ENCODE data around the gene NMNAT2.
"Not testable (repeated sequence)": the region's sequence is repeated elsewhere in the genome, so short reads cannot be mapped to it uniquely, and the experiment has no call there.

NMNAT2 gene

DNA sequence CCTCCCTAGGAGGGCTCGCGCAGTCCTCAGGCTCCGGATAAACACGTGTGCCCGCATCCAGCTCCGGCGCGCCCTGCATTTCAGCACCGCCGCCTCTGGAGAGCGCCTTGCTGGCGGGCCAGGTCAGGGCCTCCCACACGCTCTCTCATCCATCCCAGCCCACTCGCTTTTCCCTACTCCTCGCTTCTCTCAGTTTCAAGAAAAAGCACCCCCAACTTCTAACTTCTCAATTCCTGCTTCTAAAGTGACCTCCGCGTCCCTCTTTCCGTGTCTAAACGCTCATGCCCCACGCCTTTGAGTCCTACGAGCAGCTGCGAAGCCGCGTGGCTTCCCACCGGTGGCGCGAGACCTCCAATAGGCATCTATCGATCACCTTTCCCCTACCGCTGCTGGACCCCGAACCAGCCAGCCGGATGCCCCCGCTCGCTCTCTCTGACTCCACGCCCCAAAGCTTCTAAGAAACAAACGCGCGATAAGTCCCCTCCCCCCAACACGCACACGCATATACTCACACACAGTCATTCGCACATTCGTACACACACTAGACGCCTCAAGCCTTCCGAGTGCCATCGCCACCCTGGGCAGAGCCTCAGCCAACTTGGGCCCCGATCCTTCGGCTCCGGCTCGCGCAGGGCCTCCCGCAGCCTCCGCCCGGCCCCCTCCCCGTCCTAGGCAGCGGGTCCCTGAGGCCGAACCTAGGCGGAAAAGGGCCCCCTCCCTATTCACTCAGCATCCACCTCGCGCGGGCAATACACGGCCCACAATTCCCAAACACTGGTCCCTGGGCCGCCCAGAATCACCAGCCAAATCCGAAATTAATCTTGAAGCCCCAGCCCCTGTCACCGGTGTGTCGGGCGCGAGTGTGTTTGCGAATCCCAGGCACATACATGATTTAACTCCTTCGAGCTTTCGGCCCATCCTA is 1.1 kb downstream of the NMNAT2 start:
- peak; percentile 33 for DNase-seq (ENCODE audit: low spot score)

DNA sequence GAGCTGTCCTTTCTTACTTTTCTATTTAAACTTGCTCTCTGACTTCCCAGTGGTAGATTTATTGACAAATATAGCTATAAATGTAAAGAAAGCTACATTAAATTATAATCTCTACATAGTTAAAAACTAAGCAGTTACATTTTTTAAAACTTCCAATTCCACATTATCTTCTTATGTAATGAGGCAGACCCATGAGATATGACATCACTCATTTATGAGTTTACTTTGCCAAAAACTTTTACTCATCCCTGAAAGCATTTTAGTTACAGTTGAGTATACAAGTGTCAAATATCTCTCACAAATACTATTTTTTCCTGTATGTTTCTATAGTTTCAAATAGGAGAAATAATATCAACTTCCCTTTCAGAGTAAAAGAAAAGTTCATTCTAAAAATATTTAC is 3.8 kb downstream of the NMNAT2 start:
- no peak for DNase-seq (ENCODE audit: low spot score)

DNA sequence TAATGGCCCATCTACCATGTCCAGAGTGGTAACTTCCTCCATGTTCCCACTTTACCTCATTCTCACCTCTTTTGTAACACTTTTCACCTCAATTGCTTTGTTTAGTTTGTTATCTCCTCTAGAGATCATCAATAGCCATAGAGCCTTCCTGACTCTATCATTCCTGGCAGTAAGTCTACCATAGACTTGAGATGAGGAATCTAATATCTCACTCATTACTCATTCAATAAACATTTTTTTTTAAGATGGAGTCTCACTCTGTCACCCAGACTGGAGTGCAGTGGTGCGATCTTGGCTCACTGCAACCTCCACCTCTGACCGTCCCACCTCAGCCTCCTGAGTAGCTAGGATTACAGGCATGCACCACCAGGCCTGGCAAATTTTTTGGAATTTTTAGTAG is 7.1 kb downstream of the NMNAT2 start:
- no peak for DNase-seq (ENCODE audit: low spot score)

DNA sequence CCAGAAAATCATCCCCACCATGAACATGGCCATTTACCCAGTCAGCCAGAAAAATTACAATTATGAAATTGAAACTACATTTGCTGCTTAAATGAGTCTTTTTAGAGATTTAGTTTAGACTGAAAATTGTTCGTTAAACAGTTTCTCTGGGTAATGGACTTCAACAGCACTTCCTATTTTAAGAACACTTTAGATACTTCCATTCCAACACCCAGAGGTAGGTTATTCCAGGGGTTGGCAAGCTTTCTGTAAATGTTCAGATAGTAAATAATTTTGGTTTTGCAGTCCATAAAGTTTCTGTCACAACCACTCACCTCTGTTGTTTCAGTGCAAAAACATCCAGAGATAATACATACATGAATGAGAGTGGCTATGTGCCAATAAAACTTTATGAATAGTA is 10.2 kb downstream of the NMNAT2 start:
- no peak for DNase-seq (ENCODE audit: low spot score)

DNA sequence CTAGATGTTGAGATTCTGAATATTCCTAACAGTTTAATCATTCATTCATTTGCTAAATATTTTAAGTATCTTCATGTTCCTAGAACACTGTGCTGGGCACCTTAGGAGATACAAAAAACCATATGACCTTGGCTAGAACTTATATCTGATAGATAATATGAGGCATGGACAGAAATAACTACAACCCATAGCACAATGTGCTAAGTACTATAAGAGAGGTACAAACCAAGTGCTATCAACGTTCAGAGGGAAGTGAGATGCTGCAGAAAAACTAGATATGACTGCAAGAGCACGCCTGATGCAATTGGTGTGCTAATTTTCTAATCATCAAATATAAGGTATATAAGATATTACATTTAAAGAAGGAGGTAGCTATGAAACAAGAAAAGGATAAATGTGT is 10.7 kb downstream of the NMNAT2 start:
- no peak for DNase-seq (ENCODE audit: low spot score)

DNA sequence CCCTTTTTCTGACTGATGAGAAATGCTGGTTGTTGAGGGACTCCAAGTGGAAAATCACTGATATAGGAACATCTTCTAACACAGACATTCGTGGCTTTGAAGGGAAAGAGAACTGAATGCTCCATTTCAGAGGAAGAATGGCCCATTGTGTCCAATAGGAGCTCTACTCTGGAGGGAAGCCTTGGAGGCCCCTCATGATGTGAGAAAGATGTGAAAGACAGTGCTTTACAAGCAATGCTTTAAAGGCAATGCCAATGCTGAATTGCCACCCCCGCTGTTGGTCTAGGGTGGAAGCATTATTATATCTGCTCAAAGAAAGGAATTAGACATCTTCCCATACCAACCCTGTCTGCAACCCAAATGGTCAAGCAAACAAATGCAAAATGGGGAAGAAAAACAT is 13.7 kb downstream of the NMNAT2 start:
- DNase-seq (ENCODE audit: low spot score), result no peak

DNA sequence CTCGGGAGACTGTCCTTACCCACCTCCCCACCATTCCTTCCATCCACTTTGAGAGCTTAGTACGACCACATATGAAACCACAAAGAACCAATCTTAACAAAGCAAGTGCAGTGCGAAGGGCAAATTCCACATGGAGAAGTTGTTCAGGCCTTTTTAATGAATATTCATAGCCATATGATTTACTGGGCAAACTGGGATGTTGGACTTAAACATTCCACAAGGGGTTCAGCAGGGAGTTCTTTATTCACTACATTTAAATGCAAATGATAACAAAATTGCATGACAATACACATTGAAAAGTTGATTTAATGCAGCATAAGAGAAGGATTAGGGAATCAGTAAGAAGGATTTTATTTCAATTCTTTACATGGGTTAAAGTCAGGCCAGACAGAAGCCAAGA is 14.7 kb downstream of the NMNAT2 start:
- DNase-seq (ENCODE audit: low spot score), result no peak

DNA sequence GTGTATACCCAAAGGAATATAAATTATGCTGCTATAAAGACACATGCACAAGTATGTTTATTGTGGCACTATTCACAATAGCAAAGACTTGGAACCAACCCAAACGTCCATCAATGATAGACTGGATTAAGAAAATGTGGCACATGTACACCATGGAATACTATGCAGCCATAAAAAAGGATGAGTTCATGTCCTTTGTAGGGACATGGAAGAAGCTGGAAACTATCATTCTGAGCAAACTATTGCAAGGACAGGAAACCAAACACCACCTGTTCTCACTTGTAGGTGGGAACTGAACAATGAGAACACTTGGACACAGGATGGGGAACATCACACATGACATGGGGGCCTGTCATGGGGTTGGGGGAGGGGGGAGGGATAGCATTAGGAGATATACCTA is 16.6 kb downstream of the NMNAT2 start:
- DNase-seq (ENCODE audit: low spot score), result not testable (repeated sequence)

DNA sequence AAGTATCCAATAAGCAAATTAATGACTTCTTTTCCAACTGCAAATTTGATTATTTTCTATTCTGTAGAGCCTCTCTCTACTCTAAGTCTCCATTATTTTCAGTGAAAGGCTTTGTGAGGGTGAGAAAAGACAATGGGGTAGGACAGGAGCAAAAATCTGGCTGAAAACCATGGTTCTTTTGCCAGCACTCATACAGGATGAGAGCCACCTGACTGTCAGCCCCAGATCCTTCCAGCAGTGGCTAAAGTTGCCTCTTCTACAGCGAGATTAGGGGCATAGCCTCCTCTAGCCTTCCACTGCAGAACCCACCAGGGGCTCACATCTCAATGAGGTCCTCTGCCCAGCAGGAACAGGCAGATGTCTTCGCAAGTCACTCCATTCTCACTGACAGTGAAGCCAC is 23.7 kb downstream of the NMNAT2 start:
- no peak for DNase-seq (ENCODE audit: low spot score)

DNA sequence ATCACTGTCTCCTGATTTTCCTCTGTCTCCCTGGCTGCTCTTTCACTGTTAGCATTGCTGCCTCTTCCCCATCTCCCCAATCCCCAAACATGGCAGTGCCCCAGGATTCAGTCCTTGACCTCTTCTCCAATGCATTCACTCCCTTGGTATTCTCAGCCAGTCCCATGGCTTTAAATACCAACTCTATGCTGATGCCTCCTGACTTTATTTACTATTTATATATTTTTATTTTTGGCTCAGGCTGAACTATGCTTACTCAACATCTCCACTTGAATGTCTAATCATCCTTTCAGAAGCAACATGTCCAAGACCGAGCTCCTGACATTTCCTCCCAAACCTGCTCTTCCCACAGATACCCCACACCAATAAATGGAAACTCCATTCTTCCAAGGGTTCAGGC is 26.3 kb downstream of the NMNAT2 start:
- no peak for DNase-seq (ENCODE audit: low spot score)

DNA sequence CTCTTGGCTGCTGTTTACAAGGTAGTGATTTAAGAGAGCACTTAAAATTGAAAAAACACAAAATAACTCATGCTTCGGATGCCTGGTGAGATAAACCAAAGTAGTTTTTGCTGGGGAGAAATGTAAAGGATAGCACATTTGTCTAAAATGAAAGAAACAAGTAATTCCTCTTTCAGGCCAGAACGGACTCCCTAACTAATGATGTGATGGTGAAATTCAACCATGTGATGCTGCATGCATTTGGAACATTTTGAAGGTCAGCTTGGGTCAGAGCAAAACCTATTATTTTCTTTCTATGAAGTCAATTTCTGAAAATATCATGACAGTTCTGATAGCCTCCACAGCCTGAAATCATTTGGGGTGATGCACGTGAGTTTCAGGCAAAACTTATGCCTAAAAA is 27.6 kb downstream of the NMNAT2 start:
- no peak for DNase-seq (ENCODE audit: low spot score)

DNA sequence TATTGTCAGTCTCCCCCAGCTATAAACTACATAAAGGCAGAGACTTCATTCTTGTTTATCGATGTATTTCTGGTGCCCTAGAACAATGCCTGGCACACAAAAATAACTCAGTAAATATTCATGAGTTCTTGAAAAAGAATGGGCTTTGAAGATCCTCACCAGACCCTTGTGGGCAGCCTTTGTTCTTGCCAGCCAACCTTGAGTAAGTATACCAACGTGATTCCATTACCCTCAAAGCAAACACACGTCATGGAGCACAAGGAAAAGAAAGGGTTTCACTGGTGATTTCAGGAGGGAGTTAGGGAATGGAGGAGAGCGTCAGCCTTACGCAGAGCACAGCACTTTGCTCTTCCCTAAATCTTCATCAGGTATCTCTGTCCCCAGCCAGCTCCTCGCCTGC is 29.4 kb downstream of the NMNAT2 start:
- DNase-seq (ENCODE audit: low spot score), result no peak

DNA sequence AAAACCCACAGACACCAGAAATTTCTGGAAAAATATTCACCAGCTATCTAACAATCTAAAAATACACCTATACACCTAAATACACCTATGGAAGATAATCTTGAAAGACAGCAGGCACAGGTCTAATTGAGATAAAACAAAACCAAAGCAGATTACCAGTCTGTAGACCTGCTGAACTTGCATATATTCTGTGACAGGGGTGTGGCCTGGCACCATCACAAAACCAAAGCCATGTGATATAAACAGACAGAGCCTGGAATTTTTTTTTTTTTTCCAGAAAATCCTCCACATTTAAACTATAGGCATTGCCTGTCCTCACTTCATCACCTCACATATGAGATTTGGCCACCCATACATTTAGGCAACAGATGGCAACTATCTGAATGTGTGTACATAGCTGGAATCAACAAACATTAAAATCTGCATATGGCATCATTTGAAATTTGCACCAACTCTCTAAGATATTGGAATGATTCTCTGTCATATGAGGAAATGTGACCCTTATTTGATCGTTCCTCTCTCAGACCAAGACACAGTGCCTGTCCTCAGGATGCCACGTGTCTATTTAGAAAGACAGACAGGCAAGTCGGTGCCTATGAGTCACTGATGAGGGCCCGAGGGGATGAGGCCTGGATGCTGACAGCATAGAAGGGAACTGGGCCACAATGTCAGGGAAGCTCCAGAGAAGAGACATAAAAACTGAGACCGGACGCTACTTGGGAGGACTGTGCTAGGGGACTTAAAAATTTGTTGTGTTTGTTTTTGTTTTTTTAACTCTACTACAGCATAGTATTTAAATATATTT is 32.6 kb downstream of the NMNAT2 start:
- no peak for DNase-seq (ENCODE audit: low spot score)

DNA sequence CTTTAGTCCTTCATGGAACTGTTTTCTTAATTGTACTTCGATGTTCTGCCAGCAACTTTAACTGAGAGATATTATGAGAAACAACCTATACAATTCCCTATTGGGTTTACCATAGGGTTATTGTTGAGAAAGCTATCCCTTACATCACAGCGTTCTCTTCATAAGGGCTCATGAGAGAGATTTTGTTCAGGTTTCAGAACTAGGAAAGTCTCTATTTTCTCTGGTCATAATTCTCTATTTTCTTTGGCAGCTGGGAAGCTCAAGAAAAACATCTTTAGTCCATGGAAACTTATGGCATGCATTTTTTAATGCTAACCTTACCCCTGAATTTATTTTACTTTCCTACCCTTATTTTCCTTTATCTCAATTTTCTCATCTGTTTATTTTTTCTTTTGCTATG is 38.2 kb downstream of the NMNAT2 start:
- DNase-seq (ENCODE audit: low spot score), result no peak

DNA sequence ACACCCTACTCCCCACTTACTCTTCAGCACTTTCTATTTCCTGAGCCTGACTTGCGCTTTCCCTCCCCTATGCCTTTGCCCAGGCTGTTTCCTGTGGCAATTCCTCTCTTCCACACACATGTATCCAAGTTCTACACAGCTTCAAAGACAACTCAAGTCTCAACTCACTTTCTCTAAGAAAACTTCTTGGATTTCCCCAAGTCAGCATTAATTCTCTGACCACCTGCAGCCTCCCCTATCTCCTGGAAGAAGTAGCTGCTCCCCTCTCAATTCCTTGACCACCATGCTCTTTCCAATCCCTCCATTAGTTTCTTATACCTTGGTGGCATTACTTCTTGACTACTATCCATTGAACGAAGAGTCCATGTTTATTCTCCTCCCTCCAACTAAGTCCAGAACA is 42.8 kb downstream of the NMNAT2 start:
- DNase-seq (ENCODE audit: low spot score), result no peak

DNA sequence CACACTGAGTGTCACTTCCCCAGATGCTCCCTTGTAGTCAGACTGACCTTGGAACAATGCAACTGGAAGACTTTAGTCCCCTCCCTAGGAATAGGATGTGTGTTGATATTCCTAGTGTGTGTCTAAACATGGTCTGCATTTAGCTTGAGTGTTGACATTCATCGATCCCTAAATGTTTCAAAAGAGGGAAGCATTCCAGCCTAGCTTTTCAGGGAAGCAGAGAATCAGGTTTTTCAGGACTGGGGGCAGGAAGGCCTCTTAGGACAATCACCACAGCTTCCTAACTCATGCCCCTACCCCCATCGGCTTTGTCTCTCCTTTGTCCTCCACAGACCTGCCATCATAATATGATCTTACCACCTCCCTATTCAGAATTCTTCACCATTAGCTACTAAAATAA is 43.4 kb downstream of the NMNAT2 start:
- no peak for DNase-seq (ENCODE audit: low spot score)

DNA sequence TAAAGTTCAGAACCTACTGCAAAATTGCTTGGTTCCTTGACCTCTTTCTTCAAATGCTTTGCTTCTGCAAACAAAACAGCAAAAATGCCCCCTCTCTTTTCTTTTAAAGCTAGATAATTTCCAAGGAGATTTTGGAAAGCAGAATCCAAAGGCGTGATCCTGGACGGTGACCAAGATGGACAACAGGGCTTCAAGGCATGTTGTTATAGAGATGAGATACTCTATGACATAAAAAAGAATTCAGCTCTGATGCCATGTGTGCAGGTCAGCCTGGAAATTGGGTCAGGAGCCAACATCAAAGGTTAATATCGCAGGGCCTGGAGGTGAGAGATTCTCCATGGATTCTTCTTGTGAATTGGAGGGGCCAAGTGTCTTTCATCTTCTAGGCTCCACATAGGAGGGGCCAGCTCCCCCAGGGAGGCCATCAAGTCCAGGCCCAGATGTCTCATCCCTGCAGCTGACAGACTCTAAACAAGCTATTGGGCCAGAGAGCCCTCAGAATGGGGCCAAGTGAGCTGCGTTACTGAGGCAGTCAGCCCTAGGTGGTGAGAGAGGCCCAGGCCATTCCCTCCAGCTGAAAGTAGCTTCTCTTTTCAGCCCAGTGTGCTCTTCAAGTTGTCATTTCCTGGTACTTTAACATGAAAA is 45.5 kb downstream of the NMNAT2 start:
- DNase-seq (ENCODE audit: low spot score), result no peak

DNA sequence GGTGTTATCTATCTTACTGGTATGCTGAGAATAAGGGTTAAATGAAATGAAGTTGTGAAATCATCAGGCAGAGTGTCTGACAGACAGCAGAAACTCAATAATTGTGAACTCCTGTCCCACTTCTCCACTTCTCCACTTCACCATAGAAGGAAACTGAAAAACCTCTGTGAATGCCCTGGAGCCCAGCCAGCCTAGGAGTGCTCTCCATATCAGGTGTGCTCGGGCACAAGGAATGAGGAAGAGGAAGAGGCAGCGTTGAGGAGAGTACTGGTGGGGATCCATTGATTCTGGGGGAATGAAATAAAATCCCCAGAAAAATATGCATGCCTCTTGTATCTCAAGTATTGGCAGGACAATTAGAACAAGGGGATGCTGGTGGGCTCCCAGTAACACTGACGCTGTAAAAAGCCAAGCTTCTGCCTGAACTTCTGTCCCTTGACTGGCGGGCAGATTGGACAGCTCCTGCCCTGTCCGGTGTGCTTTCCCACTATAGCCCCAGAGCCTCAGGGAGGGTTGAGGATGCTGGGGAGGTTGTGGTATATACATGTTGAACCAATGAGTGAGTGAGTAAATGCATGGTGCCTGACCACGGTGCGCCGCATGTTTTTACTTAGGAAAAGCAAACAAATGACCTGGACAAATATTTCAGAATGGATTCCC is 47.7 kb downstream of the NMNAT2 start:
- no peak for DNase-seq (ENCODE audit: low spot score)

DNA sequence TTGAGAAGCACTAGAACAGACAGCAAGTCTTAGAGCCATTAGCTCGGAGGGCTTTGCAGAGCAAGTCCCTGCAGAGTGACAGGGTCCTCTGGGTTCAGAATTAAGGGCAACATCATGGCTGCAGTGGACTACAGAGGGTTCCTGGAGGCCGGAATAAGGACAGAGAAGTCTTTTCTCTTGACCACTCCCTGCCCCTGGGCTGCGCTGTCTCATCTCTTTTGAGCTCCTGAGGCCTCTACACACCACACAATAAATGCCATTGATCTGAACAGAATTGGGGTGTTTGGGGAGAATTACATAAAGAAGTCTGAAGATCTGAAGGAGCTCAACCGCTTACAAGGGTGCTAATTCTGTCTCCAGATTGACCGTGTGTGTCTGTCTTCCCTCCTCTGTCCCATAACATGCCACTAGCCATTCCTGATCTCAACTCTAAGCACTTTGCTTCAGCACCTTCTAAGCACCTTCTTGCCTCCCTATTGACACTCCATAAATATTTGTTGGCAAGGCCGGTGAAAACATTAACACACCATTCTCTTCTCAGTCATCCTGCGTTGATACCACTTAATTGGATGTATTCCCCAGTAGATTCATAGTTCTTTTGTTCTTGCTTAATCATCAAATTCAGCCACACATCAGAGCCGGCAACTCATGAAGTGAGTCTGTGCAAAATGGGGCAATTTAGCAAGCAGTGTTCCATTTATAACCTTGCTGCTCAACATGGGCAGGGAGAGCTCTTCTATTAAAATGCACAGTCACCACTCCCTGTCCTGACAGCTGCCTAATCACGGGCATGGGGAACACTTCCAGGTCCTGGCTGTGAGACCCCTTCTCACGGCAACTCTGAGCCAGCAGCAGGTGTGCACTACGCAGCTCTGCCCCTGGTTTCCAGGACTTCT is 49.7 kb downstream of the NMNAT2 start:
- no peak for DNase-seq (ENCODE audit: low spot score)

DNA sequence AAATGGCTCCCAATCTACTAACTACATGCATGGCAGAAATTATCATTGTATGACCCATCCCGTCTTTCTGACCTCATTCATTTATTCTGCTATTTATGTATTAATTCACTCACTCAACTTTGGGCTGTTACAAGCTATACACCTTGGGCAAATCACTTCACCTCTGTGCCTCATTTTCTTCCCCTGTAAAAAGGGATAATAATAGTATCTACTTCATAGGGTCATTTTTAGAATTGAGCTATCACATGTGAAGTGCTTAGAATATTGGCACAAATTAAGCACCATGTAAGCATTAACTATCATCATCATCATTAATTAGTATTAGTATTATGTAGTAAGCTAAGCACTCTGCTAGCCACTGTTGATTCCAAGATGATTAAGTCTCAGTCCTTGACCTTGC is 52.1 kb downstream of the NMNAT2 start:
- no peak for DNase-seq (ENCODE audit: low spot score)

DNA sequence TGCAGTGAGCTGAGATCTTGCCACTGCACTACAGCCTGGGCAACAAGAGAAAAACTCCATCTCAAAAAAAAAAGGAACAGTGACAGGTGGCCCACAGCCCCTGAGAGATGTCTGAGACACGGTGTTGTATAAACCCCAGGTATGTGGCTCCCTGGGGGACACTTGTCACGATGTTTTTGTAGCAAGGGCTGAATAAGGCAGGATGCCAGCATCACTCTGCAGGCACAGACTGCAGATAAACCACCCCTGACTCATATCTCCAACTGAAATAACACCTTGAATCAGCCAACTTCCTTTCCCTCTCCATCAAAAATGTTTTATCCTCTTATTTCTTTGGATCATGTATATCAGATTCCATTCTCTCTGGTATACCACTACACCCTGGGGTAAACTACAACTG is 52.5 kb downstream of the NMNAT2 start:
- no peak for DNase-seq (ENCODE audit: low spot score)

Data from kidney capillary endothelial cell (primary cell).